ENCODE results near the gene BMI1. TPM values are rescaled to one million over a fixed set of nuclear protein-coding genes. Genes with fewer than 3 reads are reported as not detected.

The BMI1 gene
- total and polyA plus RNA-seq, 2 of the 4 experiments (the other 2 are of a cell fraction) = 19.7 to 25.8 TPM

DNA sequence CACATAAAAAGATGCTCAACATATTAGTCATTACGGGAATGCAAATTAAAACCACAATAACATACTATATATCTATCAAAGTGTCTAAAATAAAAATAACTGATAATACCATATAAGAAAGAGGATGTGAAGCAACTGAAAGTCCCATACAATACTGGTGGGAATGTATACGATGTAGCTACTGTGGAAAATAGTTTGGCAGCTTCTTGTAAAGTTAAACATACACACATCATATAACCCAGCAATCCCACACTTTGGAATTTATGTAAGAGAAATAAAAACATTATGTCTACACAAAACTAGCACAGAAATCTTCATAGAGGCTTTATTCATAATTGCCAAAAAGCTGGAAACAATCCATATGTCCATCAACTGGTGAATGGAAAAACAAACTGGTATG is 15.2 kb upstream of the BMI1 start:
- no CpG with 5 or more reads among the region's 2 CpGs for WGBS, 2 experiments (ENCODE audit: extremely low coverage in 2 of 2, insufficient read length in 1 of 2)
- Histone ChIP-seq H3K9ac (ENCODE audit: low read depth, low read length) (no peak overlapping the region), H4K8ac (ENCODE audit: low read depth in 2 of 2, low read length in 2 of 2) (no peak overlapping the region), H3K79me1 (ENCODE audit: low read depth in 1 of 2, low read length in 2 of 2) (no peaks in the 10 kb centered on the region), H2BK5ac (ENCODE audit: low read depth, low read length, poor library complexity, severe bottlenecking) (no peak overlapping the region), H3K56ac (ENCODE audit: extremely low read depth, insufficient read depth, low read length) (no peak overlapping the region), H3K4ac (ENCODE audit: low read depth, low read length) (no peak overlapping the region), H2AFZ (replicated peaks; ENCODE audit: low read length, poor library complexity) (no peak overlapping the region), H2BK15ac (ENCODE audit: low read depth, low read length) (no peak overlapping the region), H3K4me3 (ENCODE audit: insufficient read depth, low read depth, low read length) (no peak overlapping the region), H3K9me1 (ENCODE audit: insufficient read depth, low read length) (no peaks in the 10 kb centered on the region), H3K4me1 (ENCODE audit: control insufficient read depth, insufficient read depth, low read length) (no peaks in the 10 kb centered on the region), H4K5ac (ENCODE audit: low read depth, low read length) (no peak overlapping the region), H3K14ac (replicated peaks; ENCODE audit: low read depth, low read length) (no peak overlapping the region), H3K23ac (ENCODE audit: low read depth, low read length) (no peak overlapping the region), H2BK120ac (ENCODE audit: low read depth, low read length) (no peak overlapping the region), H2BK20ac (ENCODE audit: low read depth, low read length) (no peak overlapping the region), H3K27me3 (ENCODE audit: control insufficient read depth, insufficient read depth, low read length) (no peaks in the 10 kb centered on the region; the same call in 1 of the 2 replicates), H3K9me3 (ENCODE audit: control insufficient read depth, insufficient read depth, low read length) (no peaks in the 10 kb centered on the region), H2AK9ac (replicated peaks; ENCODE audit: low read depth, low read length, poor library complexity) (no peak overlapping the region), H4K91ac (ENCODE audit: insufficient read depth, low read depth, low read length) (no peak overlapping the region), H3K4me2 (ENCODE audit: low read depth, low read length) (no peak overlapping the region), H3K27ac (ENCODE audit: insufficient read depth, low read length) (no peak overlapping the region), H3K18ac (ENCODE audit: low read depth, low read length) (no peak overlapping the region), H2AK5ac (ENCODE audit: low read depth, low read length) (no peak overlapping the region), H3K36me3 (ENCODE audit: control insufficient read depth, insufficient read depth, low read length) (no peaks in the 10 kb centered on the region), H4K20me1 (ENCODE audit: insufficient read depth, low read length) (no peaks in the 10 kb centered on the region)
- no TSS peak for BruUV-seq (replicated peaks)
- ChIA-PET POLR2A (ENCODE audit: unreplicated experiment) (interaction anchor here (0.7 kb wide), 1 partner anchor 34 kb away, joined by 3 read pairs; no protein-coding TSS in a partner anchor), CTCF (interaction anchor here (0.6 kb wide), 2 partner anchors 242 to 268 kb away, joined by 3 read pairs; no protein-coding TSS in a partner anchor)
- ATAC-seq (ENCODE audit: low read depth) (no peak), DNase-seq (no peak)
- in situ Hi-C loops (cut with MboI; ENCODE audit: low sequenced_read_pairs) (loop anchor here (25.0 kb wide), 1 partner anchor 793 kb away; no protein-coding TSS in a partner anchor), dilution Hi-C loops (cut with HindIII; ENCODE audit: low sequenced_read_pairs, unreplicated experiment) (no loop called here), intact Hi-C loops (cut with micrococcal nuclease) (no loop called here)
- no peak for TF ChIP-seq FOS (IDR thresholded peaks at IDR 0.05; ENCODE audit: low read depth, low read length)
- no peak for TF ChIP-seq RFX5 (IDR thresholded peaks at IDR 0.05; ENCODE audit: low read depth, low read length)
- TF ChIP-seq MXI1 (IDR thresholded peaks at IDR 0.05; ENCODE audit: borderline replicate concordance, low read depth, low read length) = no peak
